GM23338 (cell line): ENCODE results near the gene BCAR3.

ENCODE experiments used
- CREB1 ChIP-seq: fragments of 250-450 bp; sonication (Bioruptor Pico); IDR thresholded peaks from 2 replicates; pipeline ENCODE4 v1.5.0; 2020; ENCODE audit warnings: low read depth, mild to moderate bottlenecking, moderate library complexity
- EZH2 ChIP-seq: fragments of 200-600 bp; sonication (generic); IDR thresholded peaks from one replicate; pipeline ENCODE4 v1.8.0; 2017; ENCODE audit warnings: antibody characterized with exemption, mild to moderate bottlenecking, low read depth; ENCODE audit not compliant: unreplicated experiment
- EZH2phosphoT487 ChIP-seq: fragments of 200-600 bp; sonication (generic); IDR thresholded peaks from one replicate; pipeline ENCODE4 v1.8.1; 2018; ENCODE audit warnings: antibody characterized with exemption; ENCODE audit not compliant: unreplicated experiment
- JUNB ChIP-seq: IDR thresholded peaks from one replicate; pipeline ENCODE4 v1.6.1; 2016; ENCODE audit warnings: antibody characterized with exemption; ENCODE audit not compliant: unreplicated experiment
- NANOG ChIP-seq: IDR thresholded peaks from 2 replicates; pipeline ENCODE4 v1.6.1; 2016; ENCODE audit warnings: antibody characterized with exemption, borderline replicate concordance
- POLR2AphosphoS5 ChIP-seq: IDR thresholded peaks from 2 replicates; pipeline ENCODE4 v1.6.1; 2016; ENCODE audit warnings: antibody characterized with exemption, low read depth
- STAT1 ChIP-seq: IDR thresholded peaks from one replicate; pipeline ENCODE4 v1.6.1; 2016; ENCODE audit warnings: antibody characterized with exemption; ENCODE audit not compliant: unreplicated experiment
- ZNF114 ChIP-seq: fragments of 250-450 bp; sonication (Bioruptor Pico); IDR thresholded peaks from 2 replicates; pipeline ENCODE4 v1.5.0; 2020; ENCODE audit warnings: mild to moderate bottlenecking, moderate library complexity
- ZNF331 ChIP-seq: fragments of 250-450 bp; sonication (Bioruptor Pico); IDR thresholded peaks from 2 replicates; pipeline ENCODE4 v1.5.0; 2020; ENCODE audit warnings: low read depth, mild to moderate bottlenecking, moderate library complexity
- TF ChIP-seq, protein P1 (sequence below), 2 experiments: fragments of 200-600 bp in 1 of 2; sonication (generic) in 1 of 2; conservative IDR thresholded peaks; 2 replicates each; pipeline versions ENCODE4 v1.5.1 to v1.6.1; 2016 to 2017; ENCODE audit warnings: antibody characterized with exemption in 2 of 2, low read depth in 2 of 2, mild to moderate bottlenecking in 2 of 2, moderate library complexity in 1 of 2
- TF ChIP-seq, protein P2 (sequence below): IDR thresholded peaks from one replicate; pipeline ENCODE4 v1.6.1; 2018; ENCODE audit warnings: antibody characterized with exemption; ENCODE audit not compliant: unreplicated experiment
- TF ChIP-seq, protein P3 (sequence below): IDR thresholded peaks from 2 replicates; pipeline ENCODE4 v1.6.1; 2016; ENCODE audit warnings: antibody characterized with exemption
- TF ChIP-seq, protein P4 (sequence below): fragments of 250-450 bp; sonication (Bioruptor Pico); IDR thresholded peaks from 2 replicates; pipeline ENCODE4 v1.5.0; 2020; ENCODE audit warnings: mild to moderate bottlenecking, moderate library complexity

DNA sequence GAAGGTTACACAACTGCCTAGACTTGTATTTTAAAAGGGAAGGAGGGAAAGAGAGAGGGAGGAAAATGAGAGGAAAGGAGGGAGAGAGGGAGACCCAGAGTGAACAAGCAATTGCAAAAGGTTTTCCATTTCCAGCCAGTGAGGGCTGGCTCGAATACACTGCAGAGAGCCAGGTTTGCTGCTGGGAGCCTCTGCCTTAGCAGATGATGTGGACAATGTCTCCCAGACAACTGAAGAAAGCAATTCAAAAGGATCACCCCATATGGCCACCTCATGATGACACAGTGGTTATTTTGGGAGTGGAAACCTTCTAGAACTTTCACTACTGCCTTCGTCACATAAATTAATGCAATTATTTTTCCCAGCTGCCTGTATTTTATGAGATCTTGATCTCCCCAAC lies 86.4 kb downstream of the BCAR3 start:
- TF ChIP-seq, protein P1, sequence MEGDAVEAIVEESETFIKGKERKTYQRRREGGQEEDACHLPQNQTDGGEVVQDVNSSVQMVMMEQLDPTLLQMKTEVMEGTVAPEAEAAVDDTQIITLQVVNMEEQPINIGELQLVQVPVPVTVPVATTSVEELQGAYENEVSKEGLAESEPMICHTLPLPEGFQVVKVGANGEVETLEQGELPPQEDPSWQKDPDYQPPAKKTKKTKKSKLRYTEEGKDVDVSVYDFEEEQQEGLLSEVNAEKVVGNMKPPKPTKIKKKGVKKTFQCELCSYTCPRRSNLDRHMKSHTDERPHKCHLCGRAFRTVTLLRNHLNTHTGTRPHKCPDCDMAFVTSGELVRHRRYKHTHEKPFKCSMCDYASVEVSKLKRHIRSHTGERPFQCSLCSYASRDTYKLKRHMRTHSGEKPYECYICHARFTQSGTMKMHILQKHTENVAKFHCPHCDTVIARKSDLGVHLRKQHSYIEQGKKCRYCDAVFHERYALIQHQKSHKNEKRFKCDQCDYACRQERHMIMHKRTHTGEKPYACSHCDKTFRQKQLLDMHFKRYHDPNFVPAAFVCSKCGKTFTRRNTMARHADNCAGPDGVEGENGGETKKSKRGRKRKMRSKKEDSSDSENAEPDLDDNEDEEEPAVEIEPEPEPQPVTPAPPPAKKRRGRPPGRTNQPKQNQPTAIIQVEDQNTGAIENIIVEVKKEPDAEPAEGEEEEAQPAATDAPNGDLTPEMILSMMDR (conservative IDR thresholded peaks at IDR 0.05; ENCODE audit: low read depth in 2 of 2) = no peak
- TF ChIP-seq, protein P2, sequence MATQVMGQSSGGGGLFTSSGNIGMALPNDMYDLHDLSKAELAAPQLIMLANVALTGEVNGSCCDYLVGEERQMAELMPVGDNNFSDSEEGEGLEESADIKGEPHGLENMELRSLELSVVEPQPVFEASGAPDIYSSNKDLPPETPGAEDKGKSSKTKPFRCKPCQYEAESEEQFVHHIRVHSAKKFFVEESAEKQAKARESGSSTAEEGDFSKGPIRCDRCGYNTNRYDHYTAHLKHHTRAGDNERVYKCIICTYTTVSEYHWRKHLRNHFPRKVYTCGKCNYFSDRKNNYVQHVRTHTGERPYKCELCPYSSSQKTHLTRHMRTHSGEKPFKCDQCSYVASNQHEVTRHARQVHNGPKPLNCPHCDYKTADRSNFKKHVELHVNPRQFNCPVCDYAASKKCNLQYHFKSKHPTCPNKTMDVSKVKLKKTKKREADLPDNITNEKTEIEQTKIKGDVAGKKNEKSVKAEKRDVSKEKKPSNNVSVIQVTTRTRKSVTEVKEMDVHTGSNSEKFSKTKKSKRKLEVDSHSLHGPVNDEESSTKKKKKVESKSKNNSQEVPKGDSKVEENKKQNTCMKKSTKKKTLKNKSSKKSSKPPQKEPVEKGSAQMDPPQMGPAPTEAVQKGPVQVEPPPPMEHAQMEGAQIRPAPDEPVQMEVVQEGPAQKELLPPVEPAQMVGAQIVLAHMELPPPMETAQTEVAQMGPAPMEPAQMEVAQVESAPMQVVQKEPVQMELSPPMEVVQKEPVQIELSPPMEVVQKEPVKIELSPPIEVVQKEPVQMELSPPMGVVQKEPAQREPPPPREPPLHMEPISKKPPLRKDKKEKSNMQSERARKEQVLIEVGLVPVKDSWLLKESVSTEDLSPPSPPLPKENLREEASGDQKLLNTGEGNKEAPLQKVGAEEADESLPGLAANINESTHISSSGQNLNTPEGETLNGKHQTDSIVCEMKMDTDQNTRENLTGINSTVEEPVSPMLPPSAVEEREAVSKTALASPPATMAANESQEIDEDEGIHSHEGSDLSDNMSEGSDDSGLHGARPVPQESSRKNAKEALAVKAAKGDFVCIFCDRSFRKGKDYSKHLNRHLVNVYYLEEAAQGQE = no peak
- TF ChIP-seq, protein P3, sequence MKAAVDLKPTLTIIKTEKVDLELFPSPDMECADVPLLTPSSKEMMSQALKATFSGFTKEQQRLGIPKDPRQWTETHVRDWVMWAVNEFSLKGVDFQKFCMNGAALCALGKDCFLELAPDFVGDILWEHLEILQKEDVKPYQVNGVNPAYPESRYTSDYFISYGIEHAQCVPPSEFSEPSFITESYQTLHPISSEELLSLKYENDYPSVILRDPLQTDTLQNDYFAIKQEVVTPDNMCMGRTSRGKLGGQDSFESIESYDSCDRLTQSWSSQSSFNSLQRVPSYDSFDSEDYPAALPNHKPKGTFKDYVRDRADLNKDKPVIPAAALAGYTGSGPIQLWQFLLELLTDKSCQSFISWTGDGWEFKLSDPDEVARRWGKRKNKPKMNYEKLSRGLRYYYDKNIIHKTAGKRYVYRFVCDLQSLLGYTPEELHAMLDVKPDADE = no peak
- TF ChIP-seq POLR2AphosphoS5 = no peak
- no peak for TF ChIP-seq EZH2
- TF ChIP-seq EZH2phosphoT487 = no peak
- TF ChIP-seq, protein P4, sequence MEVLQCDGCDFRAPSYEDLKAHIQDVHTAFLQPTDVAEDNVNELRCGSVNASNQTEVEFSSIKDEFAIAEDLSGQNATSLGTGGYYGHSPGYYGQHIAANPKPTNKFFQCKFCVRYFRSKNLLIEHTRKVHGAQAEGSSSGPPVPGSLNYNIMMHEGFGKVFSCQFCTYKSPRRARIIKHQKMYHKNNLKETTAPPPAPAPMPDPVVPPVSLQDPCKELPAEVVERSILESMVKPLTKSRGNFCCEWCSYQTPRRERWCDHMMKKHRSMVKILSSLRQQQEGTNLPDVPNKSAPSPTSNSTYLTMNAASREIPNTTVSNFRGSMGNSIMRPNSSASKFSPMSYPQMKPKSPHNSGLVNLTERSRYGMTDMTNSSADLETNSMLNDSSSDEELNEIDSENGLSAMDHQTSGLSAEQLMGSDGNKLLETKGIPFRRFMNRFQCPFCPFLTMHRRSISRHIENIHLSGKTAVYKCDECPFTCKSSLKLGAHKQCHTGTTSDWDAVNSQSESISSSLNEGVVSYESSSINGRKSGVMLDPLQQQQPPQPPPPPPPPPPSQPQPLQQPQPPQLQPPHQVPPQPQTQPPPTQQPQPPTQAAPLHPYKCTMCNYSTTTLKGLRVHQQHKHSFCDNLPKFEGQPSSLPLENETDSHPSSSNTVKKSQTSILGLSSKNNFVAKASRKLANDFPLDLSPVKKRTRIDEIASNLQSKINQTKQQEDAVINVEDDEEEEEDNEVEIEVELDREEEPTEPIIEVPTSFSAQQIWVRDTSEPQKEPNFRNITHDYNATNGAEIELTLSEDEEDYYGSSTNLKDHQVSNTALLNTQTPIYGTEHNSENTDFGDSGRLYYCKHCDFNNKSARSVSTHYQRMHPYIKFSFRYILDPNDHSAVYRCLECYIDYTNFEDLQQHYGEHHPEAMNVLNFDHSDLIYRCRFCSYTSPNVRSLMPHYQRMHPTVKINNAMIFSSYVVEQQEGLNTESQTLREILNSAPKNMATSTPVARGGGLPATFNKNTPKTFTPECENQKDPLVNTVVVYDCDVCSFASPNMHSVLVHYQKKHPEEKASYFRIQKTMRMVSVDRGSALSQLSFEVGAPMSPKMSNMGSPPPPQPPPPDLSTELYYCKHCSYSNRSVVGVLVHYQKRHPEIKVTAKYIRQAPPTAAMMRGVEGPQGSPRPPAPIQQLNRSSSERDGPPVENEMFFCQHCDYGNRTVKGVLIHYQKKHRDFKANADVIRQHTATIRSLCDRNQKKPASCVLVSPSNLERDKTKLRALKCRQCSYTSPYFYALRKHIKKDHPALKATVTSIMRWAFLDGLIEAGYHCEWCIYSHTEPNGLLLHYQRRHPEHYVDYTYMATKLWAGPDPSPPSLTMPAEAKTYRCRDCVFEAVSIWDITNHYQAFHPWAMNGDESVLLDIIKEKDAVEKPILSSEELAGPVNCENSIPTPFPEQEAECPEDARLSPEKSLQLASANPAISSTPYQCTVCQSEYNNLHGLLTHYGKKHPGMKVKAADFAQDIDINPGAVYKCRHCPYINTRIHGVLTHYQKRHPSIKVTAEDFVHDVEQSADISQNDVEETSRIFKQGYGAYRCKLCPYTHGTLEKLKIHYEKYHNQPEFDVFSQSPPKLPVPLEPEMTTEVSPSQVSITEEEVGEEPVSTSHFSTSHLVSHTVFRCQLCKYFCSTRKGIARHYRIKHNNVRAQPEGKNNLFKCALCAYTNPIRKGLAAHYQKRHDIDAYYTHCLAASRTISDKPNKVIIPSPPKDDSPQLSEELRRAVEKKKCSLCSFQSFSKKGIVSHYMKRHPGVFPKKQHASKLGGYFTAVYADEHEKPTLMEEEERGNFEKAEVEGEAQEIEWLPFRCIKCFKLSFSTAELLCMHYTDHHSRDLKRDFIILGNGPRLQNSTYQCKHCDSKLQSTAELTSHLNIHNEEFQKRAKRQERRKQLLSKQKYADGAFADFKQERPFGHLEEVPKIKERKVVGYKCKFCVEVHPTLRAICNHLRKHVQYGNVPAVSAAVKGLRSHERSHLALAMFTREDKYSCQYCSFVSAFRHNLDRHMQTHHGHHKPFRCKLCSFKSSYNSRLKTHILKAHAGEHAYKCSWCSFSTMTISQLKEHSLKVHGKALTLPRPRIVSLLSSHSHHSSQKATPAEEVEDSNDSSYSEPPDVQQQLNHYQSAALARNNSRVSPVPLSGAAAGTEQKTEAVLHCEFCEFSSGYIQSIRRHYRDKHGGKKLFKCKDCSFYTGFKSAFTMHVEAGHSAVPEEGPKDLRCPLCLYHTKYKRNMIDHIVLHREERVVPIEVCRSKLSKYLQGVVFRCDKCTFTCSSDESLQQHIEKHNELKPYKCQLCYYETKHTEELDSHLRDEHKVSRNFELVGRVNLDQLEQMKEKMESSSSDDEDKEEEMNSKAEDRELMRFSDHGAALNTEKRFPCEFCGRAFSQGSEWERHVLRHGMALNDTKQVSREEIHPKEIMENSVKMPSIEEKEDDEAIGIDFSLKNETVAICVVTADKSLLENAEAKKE = no peak
- TF ChIP-seq STAT1 = no peak
- TF ChIP-seq CREB1 = no peak
- no peak for TF ChIP-seq ZNF331 (CRISPR knock-in tag)
- TF ChIP-seq JUNB = no peak
- TF ChIP-seq ZNF114 = no peak
- no peak for TF ChIP-seq NANOG
